ENCODE data around the gene KCTD12.
"Not testable (repeated sequence)": the region's sequence is repeated elsewhere in the genome, so short reads cannot be mapped to it uniquely, and the experiment has no call there.

KCTD12 gene

GRCh38 chr13:76886292-76887075 lies at the start of gene KCTD12:
Gene KCTD12, minus strand, starts transcription at chr13:76886405. Its CDS starts 257 bp downstream, at chr13:76886148.
- peak; percentile 69 for DNase-seq

DNA sequence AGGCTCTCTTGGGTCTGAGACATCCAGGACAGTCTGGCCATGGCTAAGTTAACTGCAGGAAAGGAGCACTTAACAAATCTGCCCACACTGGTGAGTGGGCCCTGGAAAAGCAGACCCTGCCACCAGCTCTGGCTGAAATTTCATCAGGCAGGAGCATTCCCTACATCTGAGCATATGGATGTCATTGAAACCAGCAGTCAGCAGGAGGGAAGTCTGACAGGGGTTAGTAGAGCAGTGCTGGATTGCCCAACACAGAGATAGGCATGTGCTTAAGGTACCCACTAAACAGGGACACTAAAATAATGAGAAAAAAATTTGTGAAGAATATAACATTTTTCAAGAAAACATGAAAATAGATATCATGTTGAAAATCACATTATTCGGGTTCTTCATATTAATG lies 48.5 kb upstream of the KCTD12 start:
- DNase-seq: no peak

DNA sequence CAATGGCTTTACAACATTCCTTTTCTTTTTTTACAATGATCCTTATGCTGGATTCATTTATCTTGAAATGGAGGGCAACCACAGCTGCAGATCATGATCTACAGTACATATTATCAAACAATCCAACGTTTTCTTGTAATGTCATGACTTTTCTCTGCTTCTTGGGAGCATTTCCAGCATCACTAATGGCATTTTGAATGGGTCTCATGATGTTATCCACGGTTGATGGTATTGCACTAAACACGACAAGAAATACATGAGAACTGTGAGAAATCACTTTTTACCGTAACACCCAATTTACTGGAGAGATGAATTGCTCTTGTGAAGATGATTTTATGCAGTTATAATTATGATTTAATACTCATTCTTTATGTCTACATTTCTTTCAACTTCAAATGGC lies 45.9 kb upstream of the KCTD12 start:
- no peak for DNase-seq

GRCh38 chr13:76929851-76930374 lies 43.7 kb upstream of the KCTD12 start:
- DNase-seq: no peak

DNA sequence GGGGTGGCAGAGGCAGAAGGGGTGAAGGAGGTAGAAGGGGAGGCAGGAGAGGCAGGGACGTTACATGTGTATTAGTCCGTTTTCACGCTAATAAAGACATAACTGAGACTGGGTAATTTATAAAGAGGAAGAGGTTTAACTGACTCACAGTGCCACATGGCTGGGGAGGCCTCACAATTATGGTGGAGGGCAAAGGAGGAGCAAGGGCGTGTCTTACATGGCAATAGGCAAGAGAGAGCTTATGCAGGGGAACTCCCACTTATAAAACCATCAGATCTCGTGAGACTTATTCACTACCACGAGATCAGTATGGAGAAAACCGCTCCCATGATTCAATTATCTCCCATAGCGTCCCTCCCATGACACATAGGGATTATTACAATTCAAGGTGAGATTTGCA lies 43.1 kb upstream of the KCTD12 start:
- DNase-seq: no peak

- DNase-seq: no peak
Observed at GRCh38 chr13:76928456-76928855, 42.3 kb upstream of the KCTD12 start.

DNA sequence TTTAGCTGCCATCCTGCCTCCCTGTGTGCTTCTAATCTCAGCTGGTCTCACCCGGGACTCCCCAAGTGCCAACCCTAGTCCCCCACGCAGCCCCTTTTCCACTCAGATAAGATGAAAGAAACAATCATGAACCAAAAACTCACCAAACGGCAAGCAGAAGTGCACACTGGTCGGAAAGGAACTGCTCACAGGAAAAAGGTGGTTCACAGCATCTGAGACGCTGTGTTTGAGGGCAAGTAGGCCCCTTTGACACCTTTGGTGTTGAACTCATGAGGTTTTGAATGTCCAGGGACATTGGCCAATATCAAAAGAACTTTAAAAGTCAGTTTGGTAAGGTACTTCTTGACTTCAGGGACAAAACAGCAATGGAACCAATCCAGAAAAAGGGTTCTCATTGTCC lies 41.8 kb upstream of the KCTD12 start:
- DNase-seq: no peak

DNA sequence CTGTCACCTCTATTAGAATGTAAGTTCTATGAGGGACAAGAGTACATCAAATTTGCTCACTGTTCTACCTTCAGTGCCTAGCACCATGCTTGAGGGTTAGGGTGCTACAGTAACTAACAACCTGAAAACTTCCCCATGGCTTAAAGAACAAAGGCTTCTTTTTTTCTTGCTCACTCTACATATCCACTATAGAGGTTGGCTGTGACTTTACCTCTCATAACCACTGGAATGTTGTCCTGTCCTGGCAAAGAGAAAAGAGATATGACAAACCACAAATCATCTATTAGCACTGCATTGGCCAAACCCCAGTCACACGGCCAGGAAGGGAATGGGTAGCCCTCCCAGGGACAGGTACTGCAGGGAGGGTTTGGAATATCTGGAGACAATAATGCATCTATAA lies 38.9 kb upstream of the KCTD12 start:
- DNase-seq: no peak

- DNase-seq: no peak
Observed at GRCh38 chr13:76921516-76921915, 35.3 kb upstream of the KCTD12 start.

- DNase-seq: not testable (repeated sequence)
Observed at GRCh38 chr13:76917755-76918481, 31.7 kb upstream of the KCTD12 start.

- no peak for DNase-seq
Observed at GRCh38 chr13:76917095-76917494, 30.9 kb upstream of the KCTD12 start.

DNA sequence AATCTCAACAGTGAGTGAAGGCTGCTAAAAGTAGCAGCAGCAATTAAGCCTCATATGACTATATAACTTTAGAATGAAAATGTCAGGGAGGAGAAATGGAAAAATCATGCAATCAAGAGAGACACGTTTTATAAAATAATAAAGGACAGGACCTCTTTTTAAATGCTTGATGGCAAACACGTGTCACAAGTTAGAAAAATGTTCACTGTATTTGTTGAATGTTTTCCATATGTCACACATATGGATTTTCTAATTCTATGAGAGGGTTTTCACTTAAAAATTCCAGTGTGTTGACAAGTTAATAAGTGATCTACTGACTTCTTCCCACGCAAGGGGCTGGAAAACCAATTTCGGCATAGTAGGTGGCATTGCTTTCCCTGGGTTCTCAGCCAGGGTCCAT lies 27.7 kb upstream of the KCTD12 start:
- DNase-seq: no peak

- no peak for DNase-seq
Observed at GRCh38 chr13:76912476-76912875, 26.3 kb upstream of the KCTD12 start.

DNA sequence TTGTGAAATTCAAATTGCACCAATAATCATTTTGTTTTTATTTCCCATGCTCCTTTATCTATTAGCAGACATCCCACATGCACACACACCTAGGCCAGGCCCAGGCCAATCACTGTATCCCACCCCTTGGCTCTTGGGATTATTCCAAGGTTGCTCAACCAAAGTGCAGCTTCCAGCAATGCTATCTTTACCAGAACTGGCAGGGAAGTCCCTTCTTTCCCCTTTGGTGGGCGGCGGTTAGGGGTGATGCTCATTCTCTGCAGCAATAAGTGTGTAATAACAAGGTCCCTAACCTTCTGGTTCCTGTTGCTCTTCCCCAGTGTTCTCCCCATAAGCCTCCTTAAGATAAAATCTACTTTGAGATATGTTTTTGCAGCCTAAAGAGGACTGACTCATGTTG lies 18.3 kb upstream of the KCTD12 start:
- DNase-seq: no peak

DNA sequence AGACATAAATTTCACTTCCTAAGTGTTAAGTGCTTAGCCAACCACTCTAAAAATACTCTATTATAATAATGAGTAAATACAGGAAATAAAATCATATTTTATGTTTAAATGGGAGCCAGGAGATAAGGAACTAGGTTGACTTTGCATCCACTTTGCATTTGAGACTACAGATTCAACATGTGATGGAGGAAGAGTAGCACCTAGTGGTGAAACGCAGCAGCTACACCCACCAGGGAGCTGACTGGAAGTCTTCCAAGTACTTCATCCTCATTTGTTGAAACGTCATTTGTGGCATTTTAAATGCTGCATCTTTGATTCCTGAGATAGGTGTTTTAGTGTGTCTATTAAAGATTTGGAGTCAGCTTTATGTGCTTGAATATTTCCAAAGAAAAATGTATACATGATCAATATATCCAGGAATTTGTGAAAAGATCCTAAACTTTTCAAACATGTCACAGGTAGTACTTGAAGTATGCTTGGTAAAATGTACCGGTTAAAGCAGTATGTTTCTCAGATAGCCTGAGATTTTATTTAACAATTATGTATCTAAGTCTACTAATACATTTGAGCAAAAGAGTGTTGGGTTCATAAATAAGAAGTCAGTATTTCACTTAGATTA lies 17.4 kb upstream of the KCTD12 start:
- DNase-seq: peak; percentile 65

- DNase-seq: not testable (repeated sequence)
Observed at GRCh38 chr13:76899066-76899465, 12.9 kb upstream of the KCTD12 start.

GRCh38 chr13:76897171-76897570 lies 11.0 kb upstream of the KCTD12 start:
- DNase-seq: not testable (repeated sequence)

DNA sequence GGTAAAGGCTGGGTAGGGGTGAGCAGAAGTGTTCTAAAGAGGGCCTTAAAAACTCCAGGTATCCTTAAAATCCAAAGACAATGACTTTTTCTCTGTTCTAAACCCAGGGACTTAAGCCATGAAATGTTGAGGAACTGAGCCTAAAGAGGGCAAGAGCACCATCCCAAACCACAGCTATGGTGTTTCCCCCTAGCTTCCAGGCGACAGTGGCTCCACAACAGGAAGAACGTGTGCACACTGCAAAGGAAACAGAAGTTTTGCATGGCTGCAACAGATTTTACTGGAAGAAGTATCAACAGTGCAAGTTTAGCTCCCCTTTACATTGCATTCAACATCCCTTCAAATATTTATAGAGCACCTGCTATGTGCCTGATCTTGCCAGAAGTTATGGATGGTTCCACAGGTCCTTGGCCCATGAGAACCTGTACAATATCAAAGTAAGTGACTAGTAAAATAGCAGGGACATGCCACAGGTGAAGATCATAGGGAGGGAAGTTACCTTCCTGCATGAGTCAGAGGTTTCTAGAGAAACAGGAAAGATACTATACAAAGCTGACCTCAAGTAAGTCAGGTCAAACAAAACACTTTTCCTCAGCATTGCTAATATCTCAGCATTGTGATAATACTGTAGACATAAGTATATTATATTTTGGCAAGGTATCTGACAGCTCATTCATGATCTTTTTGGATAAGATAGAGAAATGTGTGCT lies 8.4 kb upstream of the KCTD12 start:
- no peak for DNase-seq

GRCh38 chr13:76892488-76892887 lies 6.3 kb upstream of the KCTD12 start:
- no peak for DNase-seq

DNA sequence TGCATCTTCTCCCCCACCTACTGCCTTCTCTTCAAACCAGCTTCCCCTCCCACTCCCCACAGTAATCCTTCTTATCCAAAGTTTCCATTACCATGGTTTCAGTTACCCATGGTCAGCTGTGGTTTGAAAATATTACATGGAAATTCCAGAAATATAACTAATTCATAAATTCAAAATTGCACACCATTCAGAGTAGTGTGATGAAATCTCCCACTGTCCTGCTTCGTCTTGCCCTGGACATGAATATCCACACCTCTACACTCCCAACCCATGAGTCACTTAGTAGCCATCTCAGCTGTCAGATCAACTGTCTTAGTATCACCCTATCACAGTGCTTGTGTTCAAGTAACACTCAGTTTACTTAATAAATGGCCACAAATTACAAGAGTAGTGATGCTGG lies 3.8 kb upstream of the KCTD12 start:
- DNase-seq: no peak

DNA sequence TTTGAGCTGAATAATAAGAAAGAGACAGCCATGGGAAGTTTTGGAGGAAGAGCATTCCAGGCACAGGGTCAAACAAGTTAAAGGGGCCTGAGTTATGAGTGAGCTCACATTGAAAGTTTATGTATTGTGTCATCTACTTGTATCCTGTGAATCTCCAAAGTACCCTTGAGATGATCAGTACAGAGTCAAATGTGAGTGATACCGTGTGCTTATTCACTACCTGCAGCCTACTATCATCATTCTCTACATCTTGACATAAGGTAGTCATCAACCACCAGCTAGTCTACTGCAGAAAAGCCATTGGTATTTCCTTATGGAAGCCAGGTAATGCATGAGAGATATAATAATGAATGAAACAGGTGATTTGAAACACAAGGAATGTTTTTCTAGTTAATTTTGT lies 3.0 kb upstream of the KCTD12 start:
- no peak for DNase-seq

- no peak for DNase-seq
Observed at GRCh38 chr13:76888421-76888820, 2.2 kb upstream of the KCTD12 start.

DNA sequence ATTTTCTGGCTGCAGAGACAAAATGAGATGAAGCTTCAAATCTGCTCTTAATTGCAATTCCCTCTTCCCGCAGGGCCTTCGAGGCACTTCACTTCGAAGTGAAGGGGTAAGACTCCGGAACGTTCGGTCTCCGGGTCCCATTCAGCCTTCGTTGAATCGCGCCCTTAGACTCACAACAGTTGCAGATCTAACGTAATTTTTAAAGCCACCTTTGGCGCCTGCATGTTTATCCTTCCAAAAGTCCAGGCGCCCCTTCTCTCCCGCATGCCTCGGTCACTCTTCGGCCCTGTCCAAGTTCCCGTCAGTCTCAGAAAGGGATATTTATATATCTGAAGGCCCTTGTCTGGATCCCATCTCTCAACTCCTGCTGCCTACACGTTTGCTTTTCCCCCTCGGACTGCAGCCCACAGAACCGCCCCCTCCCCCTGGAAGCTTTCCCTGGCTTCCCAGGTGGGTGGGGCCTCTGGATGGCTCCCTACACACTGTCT lies 915 bp upstream of the KCTD12 start:
- no peak for DNase-seq

Data from activated CD4-positive, alpha-beta T cell treated with anti-CD3 and anti-CD28 coated beads, Interleukin-2, amount 50 U/mL, for 1 hour (primary cell).